Stimulated activated CD4-positive, alpha-beta T cell treated with anti-CD3 and anti-CD28 coated beads, Interleukin-1b, Interleukin-23, amount 100 ng/mL, for 4 hours (primary cell): ENCODE measurements around the gene SEC22A.

ENCODE experiments used
- DNase-seq, 2 donors: peaks; one replicate each; pipeline ENCODE4 v3.0.0-alpha.2; 2020; ENCODE audit warnings: low read depth in 2 of 2

SEC22A gene

DNA sequence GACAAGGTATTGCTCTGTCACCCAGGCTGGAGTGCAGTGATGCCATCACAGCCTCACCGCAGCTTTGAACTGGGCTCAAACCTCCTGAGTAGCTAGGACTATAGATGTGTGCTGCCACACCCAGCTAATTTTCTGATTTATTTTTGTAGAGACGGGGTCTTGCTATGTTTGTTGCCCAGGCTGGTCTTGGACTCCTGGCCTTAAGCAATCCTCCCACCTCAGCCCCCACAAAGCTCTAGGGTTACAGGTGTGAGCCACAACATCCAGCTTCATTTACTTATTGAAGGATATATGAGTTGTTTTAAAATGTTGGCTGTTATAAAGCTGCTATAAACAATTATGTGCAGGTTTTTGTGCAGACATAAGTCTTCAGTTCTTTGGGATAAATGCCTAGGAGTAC, 62.2 kb downstream of the SEC22A start:
- DNase-seq, result no peak

DNA sequence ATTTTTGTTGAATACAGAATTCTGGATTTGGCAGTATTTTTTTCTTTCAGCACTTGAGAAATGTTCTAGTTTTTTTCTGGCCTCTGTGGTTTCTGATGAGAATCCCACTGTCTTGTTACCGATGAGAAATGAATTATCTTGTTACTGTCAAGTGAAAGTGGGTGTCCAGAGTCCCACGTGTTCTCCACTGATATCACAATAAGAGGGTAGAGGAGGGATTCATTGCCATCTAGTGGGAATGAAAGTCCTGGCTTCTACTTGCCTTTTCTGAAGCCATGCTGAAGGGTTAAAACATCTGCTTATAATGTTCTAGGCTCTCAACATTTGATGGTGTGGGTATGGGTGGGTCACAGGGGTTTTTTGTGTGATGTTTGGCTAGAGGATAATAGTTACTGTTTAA, 66.1 kb downstream of the SEC22A start:
- DNase-seq, result no peak

DNA sequence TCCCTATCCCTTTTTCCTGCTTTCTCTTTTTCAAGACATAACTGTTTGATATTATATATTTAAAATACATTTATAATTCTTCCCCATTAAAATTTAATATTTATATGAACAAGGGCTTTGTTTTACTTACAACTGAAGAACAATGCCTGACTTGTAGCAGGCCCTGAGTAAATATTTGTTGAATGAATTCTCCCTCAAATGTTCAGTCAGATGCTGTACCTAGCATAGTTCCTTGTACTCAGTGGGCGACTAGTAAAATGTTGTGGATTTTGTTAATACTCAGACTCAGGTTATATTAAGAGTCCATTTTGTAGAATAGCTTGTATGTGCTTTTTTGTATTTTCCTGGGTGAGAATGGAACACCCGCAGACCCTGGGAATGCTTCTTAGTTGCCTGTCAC, 69.1 kb downstream of the SEC22A start:
- no peak for DNase-seq

- no peak for DNase-seq
Observed at GRCh38 chr3:123271466-123272159, 69.9 kb downstream of the SEC22A start.

- DNase-seq, result no peak
Observed at GRCh38 chr3:123272547-123272946, 70.8 kb downstream of the SEC22A start.

DNA sequence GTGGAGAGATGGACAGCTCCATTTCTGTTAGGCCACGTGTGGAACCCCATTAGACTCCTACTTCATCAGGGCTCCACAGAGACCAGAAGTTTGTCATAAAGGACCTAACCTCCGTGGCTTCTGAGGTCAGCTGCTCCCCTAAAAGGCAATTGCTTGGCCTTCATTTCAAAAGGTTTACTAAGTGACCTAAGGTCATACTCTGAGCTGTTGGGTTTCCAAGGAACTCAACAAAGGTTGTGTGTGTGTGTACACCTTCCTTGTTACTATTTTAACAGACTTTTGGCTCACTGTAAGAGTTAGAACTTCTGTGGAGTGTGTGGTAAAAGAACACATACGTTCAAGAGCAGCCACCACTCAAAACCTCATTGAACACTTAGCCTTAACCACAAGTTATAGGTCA, 73.9 kb downstream of the SEC22A start:
- no peak for DNase-seq

DNA sequence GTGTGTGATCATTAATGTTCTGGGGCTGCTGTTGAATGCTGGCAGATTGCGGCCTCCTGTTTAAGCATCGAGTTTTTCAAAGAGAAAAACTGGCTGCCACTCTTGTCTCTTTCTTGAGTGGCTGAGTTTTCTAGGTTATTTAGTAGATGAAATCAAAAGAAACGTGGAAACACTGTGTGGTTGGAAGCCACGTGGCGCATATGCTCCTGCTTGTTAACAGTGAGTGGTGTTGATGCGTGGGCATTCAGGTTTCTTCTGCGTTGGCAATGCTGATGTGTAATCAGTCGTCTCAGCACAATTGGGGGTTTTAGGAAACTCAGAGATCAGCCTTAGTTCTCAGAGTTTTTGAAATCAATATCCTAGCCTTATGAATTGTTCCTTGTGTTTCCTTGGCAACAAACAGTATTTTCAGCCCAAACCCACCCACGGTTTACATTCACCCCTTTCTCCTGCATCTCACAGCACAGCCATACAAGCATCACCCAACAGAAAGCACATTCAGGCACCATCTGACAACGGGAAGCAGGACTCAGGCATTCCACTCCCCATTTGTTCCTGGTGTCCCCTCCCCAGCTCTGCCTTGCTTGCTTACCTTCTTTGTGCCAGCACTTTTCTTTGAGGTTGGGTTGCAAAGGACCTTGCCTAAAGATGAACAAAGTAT, 74.7 kb downstream of the SEC22A start:
- DNase-seq, result no peak

DNA sequence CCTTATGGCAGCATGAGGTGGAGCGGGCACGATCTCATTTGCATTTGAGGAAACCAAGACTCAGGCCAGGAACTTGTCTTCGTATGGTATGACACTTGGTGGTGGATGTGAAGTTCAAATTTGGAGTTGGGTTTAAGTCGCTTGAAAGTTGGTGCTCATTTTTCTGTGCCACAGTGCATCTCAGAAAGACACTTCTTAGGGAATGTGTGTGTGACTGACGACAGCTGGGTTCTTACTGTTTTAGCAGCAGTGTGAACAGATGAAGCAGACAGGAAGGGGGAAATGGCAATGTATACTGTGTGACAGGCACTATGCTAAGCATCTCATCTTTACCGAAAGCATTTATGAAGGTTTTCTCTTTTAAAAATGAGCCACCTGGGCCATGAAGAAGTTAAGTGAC, 75.4 kb downstream of the SEC22A start:
- DNase-seq, result no peak

- no peak for DNase-seq
Observed at GRCh38 chr3:123278446-123278845, 76.7 kb downstream of the SEC22A start.

DNA sequence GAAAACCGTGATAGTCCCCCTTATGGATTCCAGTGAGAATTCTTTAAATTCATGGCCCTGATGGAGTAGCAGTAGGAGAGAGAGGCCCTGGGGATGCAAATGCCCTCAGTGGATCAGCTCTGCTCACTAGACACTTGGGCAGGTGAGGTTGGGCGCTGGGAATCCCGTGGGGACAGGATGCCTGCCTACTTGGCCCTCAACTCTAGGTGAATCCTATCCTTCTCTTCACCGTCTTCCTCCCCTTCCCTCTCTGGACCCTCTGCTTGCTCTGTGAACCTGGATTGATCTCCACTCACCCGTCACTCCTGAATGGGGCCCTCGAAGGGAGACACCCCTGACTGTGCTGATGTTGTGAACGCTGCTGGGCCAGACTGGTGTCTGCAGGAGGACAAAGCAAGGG, 77.4 kb downstream of the SEC22A start:
- DNase-seq, result no peak

- DNase-seq, result no peak
Observed at GRCh38 chr3:123281406-123281805, 79.7 kb downstream of the SEC22A start.

- no peak for DNase-seq
Observed at GRCh38 chr3:123281929-123282328, 80.2 kb downstream of the SEC22A start.

DNA sequence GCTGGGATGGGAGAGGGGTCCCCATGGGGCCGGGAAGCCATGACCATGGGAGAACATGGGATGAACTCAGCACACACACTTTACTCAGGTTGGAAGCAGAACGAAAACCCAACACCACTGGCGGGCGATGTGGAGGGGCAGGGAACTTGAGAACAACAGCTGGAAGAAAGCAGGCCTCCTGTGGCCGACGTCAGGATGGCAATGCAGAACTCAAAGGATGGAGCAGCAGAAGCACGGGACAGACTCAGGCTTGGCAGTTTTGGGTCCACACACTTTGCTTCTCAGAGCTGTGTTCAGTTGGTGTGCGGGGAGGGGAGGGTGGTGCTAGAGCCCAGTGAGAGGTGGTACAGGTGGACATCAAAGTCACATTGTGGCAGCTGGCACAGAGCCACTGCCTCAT, 80.7 kb downstream of the SEC22A start:
- no peak for DNase-seq

DNA sequence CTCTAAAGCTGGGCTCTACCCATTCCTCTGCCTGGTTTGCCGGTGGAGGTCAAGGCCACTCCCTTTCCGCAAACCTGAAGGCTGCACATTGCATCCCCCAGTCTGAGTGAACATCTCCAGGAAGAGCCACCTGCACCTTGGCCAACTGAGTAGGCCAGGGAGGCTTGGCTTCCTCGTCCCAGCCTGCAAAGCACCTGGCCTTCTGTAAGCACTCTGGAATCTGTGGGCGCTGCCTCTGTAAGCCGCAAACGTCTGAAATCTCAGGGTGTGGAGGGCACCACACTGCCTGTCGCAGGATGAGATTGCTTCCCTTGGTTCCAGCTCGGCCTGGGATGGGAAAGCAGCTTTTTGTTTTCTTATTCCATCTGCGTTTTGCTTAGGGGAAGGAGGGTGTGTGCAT, 81.3 kb downstream of the SEC22A start:
- no peak for DNase-seq

DNA sequence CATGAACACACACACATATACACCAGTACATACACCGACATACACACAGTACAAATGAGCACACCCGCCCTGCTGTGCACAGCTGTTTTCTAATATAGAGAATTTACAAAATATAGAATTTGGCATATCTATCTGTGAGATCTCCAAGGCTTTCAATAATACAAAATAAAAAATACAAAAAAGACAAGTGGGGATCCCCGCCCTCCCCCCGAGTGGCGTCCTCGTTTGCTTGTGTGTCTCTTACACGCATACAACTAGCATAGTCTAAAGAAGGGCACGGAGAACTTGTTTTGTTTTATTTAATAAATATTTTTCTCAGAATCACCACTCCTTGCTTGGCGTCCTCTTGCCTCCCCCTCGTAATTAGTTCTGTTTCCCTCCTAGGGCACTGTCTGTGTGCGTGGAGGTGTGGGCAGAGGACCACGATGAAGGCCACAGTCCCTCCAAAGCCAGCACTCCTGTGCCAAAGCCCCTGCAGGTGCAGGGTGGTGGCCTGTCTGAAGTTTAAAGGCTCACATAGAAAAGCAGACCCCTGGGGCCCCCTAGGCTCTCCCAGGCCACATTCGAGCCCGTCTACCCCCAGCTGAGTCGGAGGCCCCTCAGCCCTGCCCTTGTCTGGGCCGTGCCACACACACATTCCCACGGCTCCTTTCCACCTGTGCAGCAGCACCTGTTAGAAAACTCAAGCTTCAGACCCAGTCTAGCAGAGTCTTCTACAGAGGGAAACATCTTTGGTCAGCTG, 82.1 kb downstream of the SEC22A start:
- no peak for DNase-seq

DNA sequence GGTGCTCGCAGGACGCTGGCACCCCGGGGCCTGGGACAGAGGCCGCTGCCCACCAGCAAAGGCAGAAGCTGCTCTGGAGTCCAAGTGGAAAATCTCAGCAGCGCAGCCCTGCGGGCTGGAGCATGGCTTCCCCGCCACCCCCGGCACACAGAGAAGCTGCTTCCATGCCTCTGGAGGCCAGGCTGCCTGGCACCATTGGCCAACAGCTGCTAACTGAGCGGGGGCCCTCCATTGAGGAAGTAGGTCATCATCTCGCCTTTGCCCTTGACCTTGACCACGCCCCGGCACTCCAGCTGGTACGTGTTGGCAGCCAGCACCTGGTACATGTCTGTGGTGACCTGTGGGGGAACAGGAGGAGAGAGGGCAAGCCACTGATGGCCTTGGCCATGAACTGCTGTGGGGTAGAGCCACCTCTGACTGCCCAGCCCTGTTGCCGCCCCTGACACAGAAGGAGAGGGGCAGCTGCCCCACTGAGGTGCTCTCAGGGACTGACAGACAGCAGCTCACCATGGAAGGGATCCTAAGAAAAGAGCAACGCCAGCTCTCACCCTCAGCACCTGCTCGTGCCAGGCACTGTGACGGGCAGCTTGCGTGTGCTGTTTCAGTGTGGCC, 82.8 kb downstream of the SEC22A start:
- no peak for DNase-seq

- DNase-seq, result no peak
Observed at GRCh38 chr3:123285066-123285465, 83.3 kb downstream of the SEC22A start.

GRCh38 chr3:123285479-123285878, 83.7 kb downstream of the SEC22A start:
- no peak for DNase-seq

DNA sequence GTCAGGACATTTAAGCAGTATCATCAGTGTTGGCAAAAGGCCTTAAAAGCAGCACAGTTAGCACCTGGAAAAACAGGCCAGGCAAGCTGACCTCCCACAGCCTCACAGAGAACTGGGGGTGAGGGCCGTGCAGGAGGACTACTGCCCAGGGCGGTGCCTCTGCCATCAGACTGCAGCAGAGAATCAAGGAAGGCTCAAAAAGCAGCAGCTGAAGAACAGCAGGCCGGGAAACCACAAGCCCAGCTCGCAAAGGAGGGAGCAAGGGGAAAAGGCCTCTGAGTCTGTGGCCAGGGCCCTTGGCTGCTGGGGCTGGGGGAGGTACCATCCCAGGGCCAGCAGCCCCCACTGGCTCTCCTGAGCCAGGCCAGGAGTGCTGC, 84.2 kb downstream of the SEC22A start:
- no peak for DNase-seq

DNA sequence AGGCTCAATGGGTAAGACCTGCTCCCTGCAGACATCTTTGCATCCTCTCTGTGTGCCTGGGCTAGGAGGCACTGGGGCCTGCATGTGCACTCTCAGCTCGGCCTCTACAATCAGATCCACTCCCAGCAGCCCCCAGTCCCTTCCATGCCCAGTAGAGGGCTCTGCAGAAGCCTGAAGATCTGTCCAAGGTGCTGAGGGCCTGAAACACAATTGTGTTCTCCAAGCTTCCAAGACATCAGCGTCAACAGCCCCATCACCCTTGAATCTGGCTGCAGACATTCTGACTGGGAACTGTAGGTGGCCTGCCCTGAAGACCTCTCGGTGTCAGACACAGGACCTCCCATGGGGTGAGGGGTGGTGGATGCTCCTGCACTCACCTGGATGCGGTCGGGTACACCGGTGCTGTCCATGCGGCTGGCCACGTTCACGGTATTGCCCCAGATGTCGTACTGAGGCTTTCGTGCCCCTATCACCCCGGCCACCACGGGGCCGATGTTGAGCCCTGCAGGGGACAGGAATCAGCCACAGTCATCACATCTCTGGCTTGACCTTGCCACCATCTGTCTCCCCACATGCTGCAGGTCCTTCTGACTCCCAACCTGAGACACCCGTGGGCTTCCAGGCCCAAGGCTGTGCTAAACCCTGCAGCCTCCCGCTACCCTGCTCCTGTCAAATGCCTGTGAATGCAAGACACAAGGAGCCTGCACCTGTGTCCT, 84.7 kb downstream of the SEC22A start:
- DNase-seq, result no peak

- DNase-seq, result no peak
Observed at GRCh38 chr3:123287051-123287961, 85.6 kb downstream of the SEC22A start.
